ENCODE results near the gene STUM. TPM values are rescaled to one million over a fixed set of nuclear protein-coding genes. Genes with fewer than 3 reads are reported as not detected.

The STUM gene
- total and polyA plus RNA-seq, 2 of the 8 experiments (the other 6 are each of a cell fraction or from before 2014, with no cell fraction given): 0.76 to 1.2 TPM

DNA sequence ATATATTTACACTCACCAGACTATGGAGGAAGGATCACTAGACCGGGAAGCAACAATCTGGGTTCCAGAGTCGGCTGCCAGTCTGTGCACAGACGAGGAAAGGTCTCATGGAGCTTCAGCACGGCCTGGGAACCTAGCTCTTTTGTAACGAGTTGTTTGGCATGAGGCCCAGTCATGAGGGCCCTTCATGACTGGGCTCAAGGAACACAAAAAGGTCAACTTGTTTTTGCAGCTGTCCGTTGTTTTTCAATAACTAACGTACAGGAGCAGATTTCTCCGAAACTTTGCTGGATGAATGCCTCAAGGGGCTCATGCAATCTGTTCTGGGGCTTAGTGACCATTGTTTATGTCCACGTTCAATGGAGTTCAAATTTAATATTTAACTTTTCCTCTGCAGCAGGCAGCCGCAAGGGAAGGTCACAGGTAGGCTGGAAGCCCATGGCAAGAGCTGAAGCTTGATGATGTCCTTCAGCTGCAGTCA, 5.9 kb upstream of the STUM start (continued):
- TF ChIP-seq, protein P1, sequence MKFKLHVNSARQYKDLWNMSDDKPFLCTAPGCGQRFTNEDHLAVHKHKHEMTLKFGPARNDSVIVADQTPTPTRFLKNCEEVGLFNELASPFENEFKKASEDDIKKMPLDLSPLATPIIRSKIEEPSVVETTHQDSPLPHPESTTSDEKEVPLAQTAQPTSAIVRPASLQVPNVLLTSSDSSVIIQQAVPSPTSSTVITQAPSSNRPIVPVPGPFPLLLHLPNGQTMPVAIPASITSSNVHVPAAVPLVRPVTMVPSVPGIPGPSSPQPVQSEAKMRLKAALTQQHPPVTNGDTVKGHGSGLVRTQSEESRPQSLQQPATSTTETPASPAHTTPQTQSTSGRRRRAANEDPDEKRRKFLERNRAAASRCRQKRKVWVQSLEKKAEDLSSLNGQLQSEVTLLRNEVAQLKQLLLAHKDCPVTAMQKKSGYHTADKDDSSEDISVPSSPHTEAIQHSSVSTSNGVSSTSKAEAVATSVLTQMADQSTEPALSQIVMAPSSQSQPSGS (IDR thresholded peaks at IDR 0.05; ENCODE audit: low read length): no peak
- TF ChIP-seq TCF12 (IDR thresholded peaks at IDR 0.05; ENCODE audit: low read depth, low read length) (no peak), POLR2A (IDR thresholded peaks at IDR 0.05; ENCODE audit: control extremely low read depth in 1 of 2, low read depth in 2 of 2, low read length in 2 of 2) (no peak), POLR2AphosphoS5 (IDR thresholded peaks at IDR 0.05; ENCODE audit: low read depth, low read length) (no peak)

Measured in H1 (cell line).